GM21529 (cell line): ENCODE measurements around the gene ZNF319.

Source experiments
- ATAC-seq: cut with Tn5 transposase; IDR thresholded peaks from one replicate; pipeline ENCODE4 v1.9.1; 2021; ENCODE audit not compliant: unreplicated experiment

ZNF319 gene

DNA sequence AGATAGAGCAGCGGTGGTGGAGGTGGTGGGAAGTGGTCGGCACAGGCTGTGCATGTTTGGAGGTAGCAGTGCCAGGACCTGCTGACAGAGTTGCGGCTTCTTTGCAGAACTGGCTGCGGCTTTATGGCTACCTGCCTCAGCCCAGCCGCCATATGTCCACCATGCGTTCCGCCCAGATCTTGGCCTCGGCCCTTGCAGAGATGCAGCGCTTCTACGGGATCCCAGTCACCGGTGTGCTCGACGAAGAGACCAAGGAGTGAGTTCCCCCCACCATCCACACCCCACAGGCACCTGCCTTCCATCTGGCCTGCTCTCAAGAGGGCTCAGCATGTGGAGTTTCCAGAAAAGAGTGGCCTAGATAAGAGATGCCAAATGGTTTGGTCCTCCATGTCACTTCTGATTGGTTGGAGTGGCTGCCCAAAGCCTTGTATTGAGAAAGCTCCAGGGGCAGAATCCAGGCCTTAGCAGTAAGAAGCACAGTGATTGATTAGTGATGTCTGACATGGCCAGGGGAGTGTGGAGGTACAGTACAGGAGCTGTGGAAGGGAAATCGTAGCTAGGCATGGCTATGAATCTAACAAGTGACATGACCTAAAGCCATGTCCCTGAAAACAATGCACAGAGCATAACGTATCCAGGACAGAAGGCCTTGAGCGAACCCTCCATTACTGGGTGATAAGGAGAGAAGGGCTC is 37.0 kb upstream of the ZNF319 start:
- no peak for ATAC-seq

DNA sequence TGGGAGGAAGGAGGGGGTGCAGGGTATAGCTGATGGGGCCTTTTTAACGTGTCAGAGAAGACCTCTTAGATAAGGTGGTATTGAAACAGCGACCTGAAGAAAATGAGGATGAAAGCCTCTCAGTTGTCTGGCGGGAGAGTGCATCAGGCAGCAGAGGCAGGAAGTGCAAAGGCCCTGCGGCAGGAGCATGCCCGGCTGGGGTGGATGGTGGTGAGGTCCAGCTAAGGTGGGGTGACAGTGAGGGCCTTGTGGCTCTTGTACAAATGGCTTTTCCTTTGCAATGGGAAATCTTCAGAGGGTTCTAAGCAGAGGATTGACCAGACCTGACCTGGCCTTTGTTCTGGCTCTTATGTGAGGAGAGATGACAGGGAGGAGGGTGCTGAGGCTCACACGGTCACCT is 36.5 kb upstream of the ZNF319 start:
- ATAC-seq, result no peak

DNA sequence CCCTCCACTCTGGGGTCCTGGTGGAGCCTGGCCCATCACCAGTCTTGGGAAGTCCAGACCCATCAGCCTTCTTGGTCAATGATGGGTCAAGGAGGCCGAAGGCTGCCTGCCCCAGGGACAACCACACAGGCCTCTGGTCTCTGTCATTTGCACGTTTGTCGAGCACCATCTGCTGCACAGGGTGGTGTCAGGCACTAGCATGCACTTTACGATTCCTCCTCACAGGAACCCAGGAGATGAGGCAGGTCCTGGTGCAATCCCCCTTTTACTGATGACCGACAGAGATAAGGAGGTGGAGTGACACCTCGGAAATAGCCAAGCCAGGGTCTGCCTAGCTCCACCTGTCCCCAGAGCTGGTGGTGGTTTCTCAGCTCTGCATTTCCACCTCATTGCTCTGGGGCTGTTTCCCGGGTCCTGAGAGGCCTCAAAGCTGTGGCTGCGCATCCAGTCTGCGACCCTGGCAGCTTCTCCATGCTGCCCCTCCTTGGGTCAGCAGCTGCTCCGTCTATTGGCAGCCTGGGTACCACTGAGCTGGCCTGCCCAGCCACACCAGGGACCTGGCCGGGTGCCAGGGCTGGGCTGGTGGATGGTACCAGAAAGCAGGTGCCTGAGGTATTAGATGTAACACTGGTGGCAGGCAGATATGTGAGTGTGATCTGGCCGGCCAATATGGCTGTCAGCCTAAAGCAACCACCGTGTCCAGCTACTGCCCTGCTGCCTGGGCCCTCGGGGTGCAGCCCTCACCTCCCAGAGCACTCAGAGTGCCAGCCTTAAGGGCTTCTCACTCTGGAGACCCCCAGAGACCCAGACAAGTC is 35.1 kb upstream of the ZNF319 start:
- ATAC-seq, result no peak

DNA sequence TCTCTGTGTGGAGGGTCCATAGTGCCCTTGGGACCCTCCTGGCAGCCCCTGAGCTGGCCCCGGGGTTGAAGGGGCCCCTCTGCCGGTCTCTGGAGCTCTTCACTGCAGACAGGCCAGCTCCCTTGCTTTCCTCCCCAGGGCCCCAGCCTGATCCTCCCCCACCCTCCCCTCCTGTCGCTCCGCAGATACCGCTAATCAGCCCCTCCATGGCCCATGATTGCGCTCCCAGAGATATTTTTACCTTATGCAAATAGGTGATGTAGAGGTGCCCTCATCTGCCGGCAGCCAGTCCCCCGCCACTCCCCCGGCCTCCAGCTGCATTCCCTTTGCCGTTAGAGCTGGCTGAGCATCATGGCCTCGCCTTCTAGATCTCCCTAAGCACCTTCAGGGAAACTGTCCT is 34.3 kb upstream of the ZNF319 start:
- no peak for ATAC-seq

DNA sequence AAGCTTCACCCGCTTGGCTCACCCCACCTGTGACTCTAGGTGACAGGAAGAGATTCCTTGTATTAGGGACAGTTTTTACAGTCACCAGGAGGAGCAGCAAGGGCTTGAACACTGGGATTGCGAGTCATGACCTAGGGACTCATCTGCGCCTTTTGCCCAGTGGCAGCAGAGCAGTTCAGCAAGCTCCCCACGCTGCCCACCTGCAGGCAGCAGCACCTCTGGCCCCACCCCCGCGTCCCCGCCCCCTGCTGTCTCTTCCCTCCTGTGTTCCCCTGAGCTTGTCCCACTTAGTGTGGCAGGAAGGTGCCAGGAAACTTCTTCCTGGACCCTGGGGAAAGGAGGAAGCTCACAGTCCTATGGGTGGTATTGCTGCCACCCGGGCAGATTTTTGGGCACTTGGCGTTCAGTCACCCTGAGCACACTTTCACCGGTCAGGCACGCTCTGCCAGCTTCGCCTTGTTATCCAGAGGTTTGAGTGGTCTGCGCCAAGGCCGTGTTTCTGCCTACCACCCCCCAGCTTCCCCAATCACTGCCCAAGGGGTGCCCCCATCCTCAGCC is 33.7 kb upstream of the ZNF319 start:
- ATAC-seq, result no peak

DNA sequence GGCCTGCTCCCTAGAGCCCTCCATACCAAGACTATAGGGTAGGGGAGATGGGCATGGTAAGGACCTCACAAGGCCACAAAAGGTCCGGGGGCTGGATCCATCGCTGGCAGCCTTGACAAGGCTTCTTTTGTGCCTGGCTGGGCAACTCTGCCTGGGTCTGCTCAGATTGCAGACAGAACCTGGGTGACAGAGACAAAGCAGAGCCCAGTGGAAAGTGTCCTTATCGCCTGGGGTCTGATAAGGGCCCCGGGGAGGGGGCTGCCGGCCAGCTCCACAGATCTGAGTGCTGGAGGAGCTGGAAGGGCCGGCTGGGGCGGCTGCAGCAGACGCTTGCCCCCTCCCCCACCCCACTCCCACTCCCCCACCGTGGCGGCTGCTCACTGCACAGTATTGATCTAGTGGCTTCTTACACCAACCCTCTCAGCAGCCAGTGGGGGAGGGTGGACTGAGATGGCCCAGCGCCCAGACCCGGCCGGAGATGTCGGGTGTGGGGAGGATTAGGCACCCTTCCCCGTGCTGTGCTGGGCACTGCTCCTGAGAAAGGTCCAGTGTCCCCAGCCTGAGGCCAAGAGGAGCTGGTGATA is 32.3 kb upstream of the ZNF319 start:
- ATAC-seq, result no peak

DNA sequence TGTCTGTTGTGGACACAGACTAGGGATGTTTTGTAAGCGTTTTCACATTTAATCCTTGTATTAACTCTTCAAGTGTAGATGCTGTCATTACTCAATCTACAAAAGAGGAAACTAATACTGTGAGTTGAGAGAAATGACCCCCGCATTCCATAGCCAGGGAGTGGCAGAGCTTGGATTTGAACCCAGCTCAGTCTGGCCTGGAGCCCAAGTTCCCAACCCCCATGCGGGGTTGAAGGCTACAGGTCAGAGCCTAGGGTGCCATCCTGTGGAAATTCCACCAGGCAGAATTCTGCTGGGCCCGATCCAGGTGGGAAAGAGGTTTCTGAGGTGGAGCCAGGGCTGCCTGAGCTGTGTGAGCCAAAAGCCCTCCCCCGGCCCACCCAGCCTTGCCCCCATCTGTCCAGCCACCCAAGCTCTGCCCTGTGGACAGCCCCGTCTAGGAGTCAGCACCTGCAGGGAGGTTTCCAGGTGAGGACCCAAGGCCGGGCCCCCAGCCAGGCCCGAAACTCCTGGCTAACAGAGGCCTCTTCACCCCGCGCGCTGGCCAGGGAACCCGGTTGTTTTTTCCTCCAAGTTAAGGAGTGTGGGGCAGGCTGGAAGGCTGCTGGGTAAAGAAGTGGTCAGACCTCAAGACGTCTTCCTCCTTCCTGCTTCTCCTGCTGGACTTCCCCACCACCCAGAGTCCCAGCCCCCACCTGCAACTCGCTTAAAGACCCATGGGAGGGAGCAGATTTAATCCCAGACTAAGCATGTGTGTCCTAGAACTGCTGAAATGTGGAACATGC is 30.7 kb upstream of the ZNF319 start:
- ATAC-seq, result no peak

DNA sequence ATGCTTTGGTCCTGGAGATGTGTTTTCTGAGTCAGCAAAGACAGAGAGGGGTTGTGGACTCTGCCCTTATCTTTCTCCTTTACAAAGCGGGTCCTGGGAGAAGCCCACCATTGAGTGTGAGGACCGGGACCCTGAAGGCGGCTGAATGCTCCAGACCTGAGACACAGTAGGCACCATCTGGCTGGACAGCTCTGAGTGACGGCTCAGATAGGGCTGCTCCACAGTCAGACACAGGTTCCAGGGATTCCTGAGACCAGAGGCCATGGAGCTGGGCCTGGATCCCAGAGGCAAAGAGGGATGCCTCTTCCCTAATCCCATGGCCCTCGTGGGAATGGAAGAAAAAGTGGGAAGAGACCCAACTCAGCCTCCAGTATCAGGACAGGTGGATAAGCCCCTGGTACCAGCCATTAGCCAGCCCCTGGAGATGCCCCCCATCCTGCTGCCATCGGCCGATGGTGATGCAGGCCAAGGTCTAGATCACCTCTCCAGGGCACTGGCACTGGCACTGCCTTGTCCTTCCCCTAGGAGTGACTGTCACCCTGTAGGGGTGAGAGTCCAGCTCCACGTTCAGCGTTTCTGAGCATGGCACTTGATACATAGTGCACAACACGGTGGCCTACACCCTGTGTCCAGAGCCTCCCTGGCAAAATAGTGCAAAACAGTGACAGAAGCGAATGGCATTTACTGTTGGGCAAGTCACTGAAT is 29.8 kb upstream of the ZNF319 start:
- no peak for ATAC-seq

DNA sequence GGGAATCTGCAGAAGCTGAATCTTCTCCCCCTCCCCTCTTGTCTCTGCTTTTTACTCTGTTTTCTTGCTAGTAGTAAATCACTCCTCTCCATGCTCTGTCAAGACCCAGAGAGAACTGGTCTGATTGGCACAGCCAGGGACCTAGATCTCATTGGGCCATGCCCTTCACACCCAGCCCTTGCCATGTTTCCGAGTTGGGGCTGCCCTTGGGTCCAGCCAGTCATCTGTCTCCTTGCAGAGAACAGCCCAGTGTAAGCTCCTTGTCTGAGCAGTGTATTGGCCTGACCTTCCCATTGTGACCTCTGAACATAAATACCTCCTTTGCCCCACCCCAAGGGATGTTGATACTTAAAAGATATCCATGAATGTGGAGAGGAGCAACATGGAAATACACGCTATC is 28.9 kb upstream of the ZNF319 start:
- no peak for ATAC-seq

DNA sequence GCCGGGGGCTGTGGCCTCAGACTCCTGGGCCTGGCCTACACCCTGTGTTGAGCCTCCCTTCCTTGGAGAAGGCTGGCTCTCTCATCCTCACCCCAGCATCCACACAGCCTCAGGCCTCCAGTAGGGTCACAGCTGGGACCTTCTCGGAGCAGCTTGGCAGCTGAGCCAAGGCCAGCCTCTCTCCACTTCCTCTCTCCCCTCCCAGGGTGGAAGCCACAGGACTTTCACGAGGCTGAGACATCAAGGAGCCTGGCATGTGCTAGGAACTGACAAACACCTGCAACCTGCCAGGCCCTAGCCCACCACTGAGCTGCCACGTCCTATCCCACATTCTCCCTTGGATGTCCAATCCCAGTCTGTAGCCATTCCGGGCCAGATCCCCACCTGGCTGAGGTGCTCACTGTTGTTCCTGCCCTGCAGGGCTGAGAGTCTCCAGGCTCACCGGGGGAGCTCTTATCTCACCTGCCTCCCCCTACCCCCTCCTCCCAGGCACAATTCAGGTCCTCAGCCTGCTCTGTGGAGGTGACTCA is 28.1 kb upstream of the ZNF319 start:
- no peak for ATAC-seq

DNA sequence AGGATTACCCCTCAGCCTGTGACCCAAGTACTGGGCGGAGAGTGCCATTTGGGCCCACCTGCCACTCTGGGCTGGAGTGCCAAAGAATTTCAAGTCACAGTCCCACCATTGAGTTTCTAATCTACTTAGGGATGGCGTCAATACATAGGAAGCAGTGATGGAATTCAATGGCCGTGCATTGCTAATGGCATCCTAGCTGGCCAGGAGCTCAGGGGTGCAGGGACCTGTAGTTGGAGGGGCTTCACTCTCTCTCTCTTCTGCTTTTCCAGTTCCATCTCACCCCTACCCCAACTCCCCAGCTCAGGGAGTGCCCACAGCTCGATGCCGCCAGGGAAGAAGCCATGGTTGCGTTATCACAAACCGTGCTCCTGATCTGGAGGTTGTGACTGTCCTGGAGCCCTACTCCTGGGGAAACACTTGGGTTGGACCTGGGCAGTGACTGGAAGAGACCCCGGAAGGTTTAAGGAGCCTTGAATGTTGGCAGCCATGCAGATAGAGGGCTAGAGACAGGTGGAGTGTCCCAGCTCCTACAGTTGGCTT is 27.5 kb upstream of the ZNF319 start:
- no peak for ATAC-seq

DNA sequence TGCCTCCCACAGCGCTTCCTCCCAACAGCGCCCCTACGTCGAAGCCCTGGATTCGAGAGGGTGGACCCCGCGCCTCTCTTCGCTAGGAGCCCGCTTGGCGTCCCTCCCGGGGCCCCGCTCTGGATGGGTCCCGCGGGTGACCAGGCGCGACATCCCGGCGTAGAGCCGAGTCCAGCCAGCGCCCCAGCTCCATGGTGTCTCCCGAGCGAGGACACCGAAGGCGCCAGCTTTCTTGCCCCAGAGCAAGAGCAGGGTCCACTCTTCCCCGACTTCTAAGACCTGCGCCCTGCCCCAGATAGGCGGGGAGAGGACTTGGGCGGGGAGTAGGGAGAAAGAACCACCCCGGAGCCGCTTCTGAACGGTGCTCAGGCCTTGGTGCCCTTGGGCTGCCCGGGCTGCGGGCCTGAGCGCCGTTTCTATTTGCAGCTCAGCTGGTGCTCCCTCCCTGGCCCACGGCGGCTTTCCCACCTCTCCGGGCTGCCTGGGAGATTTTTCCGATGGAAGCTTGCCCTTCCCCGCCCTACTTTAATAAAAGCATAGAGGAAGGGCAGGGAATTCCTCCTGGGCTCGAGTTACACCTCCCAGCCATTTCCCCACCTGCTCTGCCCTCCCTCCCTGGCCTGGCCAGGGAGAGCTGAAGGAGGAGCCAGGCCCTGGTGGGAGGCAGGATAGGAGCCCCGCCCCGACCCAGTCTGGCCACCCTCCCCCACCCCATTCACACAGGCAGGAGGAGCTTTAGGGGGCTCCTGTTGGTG is 26.9 kb upstream of the ZNF319 start:
- ATAC-seq, result no peak

DNA sequence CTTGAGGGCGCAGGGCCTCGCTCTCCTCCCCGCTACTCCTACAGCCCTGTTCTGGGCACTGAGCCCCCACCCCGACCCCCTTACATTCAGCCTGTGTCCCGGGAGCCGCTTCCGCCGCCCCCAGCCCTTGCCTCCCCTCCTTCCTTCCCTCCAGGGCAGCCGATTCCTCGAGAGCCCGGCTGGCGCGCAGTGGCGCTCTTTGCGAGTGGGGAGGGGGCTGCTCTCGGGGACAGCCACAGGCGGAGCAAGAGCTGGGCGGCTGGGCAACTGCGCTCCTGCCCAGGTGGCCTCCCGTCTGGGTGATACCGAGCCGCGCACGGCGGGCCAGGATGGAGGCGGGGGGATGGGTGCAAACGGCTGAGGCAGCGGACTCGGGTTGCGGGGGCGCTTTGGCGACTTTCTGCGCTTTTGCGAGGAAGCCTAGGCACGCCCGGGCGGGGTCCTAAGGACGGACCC is 26.3 kb upstream of the ZNF319 start:
- ATAC-seq, result no peak

DNA sequence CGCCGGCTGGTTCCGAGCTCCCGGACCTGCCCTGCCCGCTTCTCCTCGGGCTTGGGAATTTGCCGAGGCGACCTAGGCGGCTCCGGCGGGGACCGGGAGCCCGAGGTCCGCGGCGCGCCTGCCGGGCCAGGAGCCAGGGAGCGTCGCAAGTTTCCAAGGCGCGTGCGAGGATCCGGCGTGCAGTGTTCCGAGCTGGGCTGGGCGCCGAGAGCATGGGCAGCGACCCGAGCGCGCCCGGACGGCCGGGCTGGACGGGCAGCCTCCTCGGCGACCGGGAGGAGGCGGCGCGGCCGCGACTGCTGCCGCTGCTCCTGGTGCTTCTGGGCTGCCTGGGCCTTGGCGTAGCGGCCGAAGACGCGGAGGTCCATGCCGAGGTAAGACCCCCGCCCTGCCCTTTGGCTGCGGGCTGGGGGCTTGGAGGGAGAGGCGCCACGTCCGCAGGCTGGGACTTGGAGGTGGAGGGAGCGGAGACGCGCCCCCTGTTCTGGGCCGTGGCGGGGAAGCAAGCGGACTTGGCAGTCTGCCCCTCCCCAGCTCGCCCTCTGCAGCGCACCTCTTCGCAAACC is 25.8 kb upstream of the ZNF319 start:
- no peak for ATAC-seq

DNA sequence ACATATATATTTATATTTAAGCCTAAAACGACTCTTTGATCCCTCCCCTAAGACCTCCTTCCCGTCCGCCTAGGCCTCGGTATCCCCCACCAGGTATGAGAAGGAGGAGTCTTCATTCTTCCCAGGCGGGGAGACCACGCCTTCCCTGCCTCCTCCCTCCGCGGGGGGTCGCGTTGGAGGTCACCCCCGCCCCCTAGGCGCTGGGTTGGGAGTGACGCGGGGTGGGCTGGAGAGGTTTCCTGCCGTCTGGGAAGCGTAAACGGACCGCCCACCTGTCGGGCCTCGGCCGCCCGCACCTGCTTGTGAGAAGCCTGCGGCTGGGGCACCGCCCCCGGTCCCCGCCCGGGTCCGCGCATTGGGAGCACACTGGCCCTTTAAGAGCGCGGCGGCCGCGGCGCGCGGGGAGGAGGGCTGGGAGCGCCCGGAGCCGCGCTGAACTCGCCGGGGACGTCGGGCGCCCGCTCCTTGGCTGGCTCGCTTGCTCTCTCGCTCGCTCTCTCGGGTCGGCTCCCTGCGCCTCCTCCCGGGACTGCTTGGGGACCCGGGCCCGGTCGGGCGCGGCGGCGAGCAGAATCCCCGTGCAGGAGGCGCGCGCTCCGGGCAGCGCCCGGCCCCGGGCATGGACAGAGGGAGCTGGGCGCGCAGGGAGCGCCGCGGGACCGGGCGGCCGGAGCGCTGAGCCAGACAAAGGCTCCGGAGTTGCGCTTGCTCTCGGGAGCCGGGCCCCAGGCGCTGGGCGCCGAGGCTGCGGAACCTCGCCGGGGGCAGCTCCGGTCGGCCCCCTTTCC is 25.1 kb upstream of the ZNF319 start, which contains the start of gene MMP15:
Gene MMP15 (plus strand): TSS at position 404 of the 788 bp plus-strand sequence. CDS start 597 bp downstream, outside the sequence.
- peak; percentile 57 for ATAC-seq

DNA sequence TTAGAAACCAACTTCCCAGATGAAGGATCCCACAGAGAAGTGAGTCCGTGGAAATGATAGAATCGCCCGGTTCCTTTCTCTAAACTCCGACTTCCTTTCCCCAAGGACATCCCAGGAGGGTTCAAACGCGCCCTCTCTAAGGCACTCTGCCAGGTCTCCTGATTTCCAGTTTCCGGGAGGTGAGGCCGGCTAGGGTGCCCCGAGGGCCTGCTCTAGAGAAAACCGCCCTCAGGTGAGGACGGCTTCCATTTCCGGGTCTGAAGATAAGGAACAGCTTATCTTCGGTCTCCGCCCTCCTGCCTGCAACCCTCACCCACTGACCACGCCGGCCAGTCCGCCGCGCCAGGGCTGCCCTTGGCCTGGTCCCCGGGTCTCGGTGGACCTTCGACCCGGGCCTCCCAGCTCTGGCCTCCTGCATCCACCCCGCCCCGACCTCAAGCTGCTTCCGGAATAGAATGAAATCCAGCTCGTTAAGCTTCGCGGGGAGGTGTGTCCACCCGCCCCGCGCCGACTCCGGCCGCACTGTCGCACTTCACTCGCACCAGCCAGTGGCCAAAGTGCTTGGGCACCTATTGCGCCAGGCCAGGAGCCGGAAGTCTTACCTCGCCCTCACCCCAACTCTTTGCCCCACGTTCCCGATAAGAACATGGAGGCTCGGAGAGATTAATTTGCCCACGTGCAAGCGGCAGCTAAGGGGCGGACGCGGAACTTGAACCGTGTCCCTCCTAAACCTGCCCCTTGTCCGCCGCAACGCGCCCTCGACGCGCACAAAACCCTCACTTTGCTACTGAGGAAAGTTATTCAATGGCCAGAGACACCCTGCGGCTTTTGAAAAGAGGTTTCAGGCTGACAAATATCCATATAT is 24.2 kb upstream of the ZNF319 start:
- no peak for ATAC-seq
